OCI-LY1 (cell line): ENCODE results near the gene DOCK4.

ENCODE experiments used
- EZH2 ChIP-seq: fragments of 200-600 bp; sonication (generic), shearing (Covaris generic); IDR thresholded peaks from 2 replicates; pipeline ENCODE4 v1.8.0; 2017; ENCODE audit warnings: borderline replicate concordance, mixed run types, mild to moderate bottlenecking, antibody characterized with exemption, low read length, moderate library complexity, mixed read lengths
- TF ChIP-seq, protein P1 (sequence below): fragments of 200-600 bp; sonication (generic), shearing (Covaris generic); IDR thresholded peaks from 2 replicates; pipeline ENCODE4 v1.5.1; 2017; ENCODE audit warnings: mild to moderate bottlenecking, antibody characterized with exemption, low read length, moderate library complexity, mixed read lengths

DNA sequence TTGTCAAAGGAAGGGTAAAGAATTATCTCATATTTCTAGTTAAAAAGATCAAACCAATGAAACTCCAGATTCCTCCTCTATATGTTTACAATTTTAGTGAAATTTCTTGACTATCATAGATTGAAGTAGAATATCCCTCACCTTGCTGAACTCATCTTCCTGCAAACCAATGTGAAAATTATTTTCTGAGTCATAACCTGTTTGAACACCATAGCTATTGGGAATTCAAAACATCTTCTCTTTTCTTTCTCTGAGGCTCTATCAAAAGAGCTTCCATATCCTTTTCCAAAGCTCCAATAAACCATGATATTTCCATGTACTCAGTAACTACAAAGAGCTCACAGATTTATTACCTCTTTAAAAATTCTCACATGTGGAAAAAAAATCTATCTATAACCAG, 134.3 kb downstream of the DOCK4 start:
- TF ChIP-seq EZH2 = no peak
- TF ChIP-seq, protein P1, sequence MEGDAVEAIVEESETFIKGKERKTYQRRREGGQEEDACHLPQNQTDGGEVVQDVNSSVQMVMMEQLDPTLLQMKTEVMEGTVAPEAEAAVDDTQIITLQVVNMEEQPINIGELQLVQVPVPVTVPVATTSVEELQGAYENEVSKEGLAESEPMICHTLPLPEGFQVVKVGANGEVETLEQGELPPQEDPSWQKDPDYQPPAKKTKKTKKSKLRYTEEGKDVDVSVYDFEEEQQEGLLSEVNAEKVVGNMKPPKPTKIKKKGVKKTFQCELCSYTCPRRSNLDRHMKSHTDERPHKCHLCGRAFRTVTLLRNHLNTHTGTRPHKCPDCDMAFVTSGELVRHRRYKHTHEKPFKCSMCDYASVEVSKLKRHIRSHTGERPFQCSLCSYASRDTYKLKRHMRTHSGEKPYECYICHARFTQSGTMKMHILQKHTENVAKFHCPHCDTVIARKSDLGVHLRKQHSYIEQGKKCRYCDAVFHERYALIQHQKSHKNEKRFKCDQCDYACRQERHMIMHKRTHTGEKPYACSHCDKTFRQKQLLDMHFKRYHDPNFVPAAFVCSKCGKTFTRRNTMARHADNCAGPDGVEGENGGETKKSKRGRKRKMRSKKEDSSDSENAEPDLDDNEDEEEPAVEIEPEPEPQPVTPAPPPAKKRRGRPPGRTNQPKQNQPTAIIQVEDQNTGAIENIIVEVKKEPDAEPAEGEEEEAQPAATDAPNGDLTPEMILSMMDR = no peak
